Mammary epithelial cell (primary cell): Measurements from ENCODE around the gene TCP11L2.

Experiments
- CTCF ChIP-seq, 2 donors: IDR thresholded peaks in 1 of 2; conservative IDR thresholded peaks in 1 of 2; 2 replicates each; pipeline ENCODE4 v1.5.1; 2011 to 2012; ENCODE audit warnings: inconsistent platforms in 2 of 2, low read length in 2 of 2, mild to moderate bottlenecking in 2 of 2, control low read depth in 1 of 2, low read depth in 1 of 2; ENCODE audit not compliant: insufficient read depth in 1 of 2; ENCODE audit errors: extremely low read depth in 1 of 2
- EZH2 ChIP-seq: IDR thresholded peaks from 2 replicates; pipeline ENCODE4 v1.6.1; 2012; ENCODE audit warnings: low read length, inconsistent platforms, borderline replicate concordance

- TF ChIP-seq CTCF (conservative IDR thresholded peaks at IDR 0.05 in 1 of 2, IDR thresholded peaks at IDR 0.05 in 1 of 2; ENCODE audit: extremely low read depth in 1 of 2, insufficient read depth in 1 of 2, low read depth in 1 of 2, low read length in 2 of 2): no peak
- TF ChIP-seq EZH2: no peak
These were observed 2.8 kb downstream of the TCP11L2 start for GRCh38 chr12:106305376-106305775.
